Measurements from ENCODE around the gene SYT8. TPM values are rescaled to one million over a fixed set of nuclear protein-coding genes. Genes with fewer than 3 reads are reported as not detected.

The SYT8 gene
- total RNA-seq, 4 donors from 2014 or later: not detected

GRCh38 chr11:1863352-1864216 is 28.8 kb downstream of the SYT8 start:
- Histone ChIP-seq H3K4me3 (replicated peaks in 1 of 3) (no peak overlapping the region), H3K9me3 (no peaks in the 10 kb centered on the region), H3K4me1 (peaks cover 15 to 29% of the 10 kb centered on the region in 2 donors), H3K27ac (peak overlapping the region; percentile 42 to 68 (median 58)), H3K36me3 (no peaks in the 10 kb centered on the region), H3K27me3 (no peaks in the 10 kb centered on the region)
- 27 to 35% methylated on average over 12 to 18 of the region's 27 CpGs for WGBS, 2 donors
- DNase-seq: peak; percentile 74 to 81
- no peak for TF ChIP-seq CTCF (IDR thresholded peaks at IDR 0.05)
- no peak for TF ChIP-seq POLR2A (IDR thresholded peaks at IDR 0.05)
- intact Hi-C loops (cut with DNase I): no loop called here

GRCh38 chr11:1864231-1864630 is 29.4 kb downstream of the SYT8 start:
- intact Hi-C loops (cut with DNase I): no loop called here
- no peaks in the 10 kb centered on the region for H3K36me3 ChIP-seq
- no peaks in the 10 kb centered on the region for H3K27me3 ChIP-seq
- TF ChIP-seq CTCF (IDR thresholded peaks at IDR 0.05) (no peak), POLR2A (IDR thresholded peaks at IDR 0.05) (no peak)
- H3K9me3 ChIP-seq: no peaks in the 10 kb centered on the region
- H3K4me3 ChIP-seq (replicated peaks in 1 of 3): no peak overlapping the region
- H3K27ac ChIP-seq: peak overlapping the region in 2 of 3 donors; percentile 58 to 68
- DNase-seq: no peak
- 66 to 69% methylated on average over 18 of the region's 18 CpGs for WGBS, 2 donors
- H3K4me1 ChIP-seq: peaks cover 15 to 29% of the 10 kb centered on the region in 2 donors

GRCh38 chr11:1864831-1865665 is 30.3 kb downstream of the SYT8 start:
- Histone ChIP-seq H3K4me1 (peaks cover 15 to 29% of the 10 kb centered on the region in 2 donors), H3K9me3 (no peaks in the 10 kb centered on the region), H3K27ac (peak overlapping the region in 2 of 3 donors; percentile 58 to 68), H3K36me3 (no peaks in the 10 kb centered on the region), H3K4me3 (replicated peaks in 1 of 3) (no peak overlapping the region), H3K27me3 (no peaks in the 10 kb centered on the region)
- intact Hi-C loops (cut with DNase I): no loop called here
- WGBS, 2 donors: 72 to 74% methylated on average over 21 to 25 of the region's 30 CpGs
- DNase-seq: no peak
- TF ChIP-seq CTCF (IDR thresholded peaks at IDR 0.05) (no peak), POLR2A (IDR thresholded peaks at IDR 0.05) (no peak)

GRCh38 chr11:1866226-1866625 is 31.4 kb downstream of the SYT8 start:
- no peak overlapping the region for H3K27ac ChIP-seq
- H3K4me3 ChIP-seq (replicated peaks in 1 of 3): no peak overlapping the region
- intact Hi-C loops (cut with DNase I): no loop called here
- 83 to 96% methylated on average over 7 to 8 of the region's 8 CpGs for WGBS, 2 donors
- H3K9me3 ChIP-seq: no peaks in the 10 kb centered on the region
- no peaks in the 10 kb centered on the region for H3K27me3 ChIP-seq
- peaks cover 15 to 29% of the 10 kb centered on the region in 2 donors for H3K4me1 ChIP-seq
- DNase-seq: no peak
- TF ChIP-seq CTCF (IDR thresholded peaks at IDR 0.05) (no peak), POLR2A (IDR thresholded peaks at IDR 0.05) (no peak)
- no peaks in the 10 kb centered on the region for H3K36me3 ChIP-seq
